Measurements from ENCODE around the gene C17orf114.

C17orf114 gene

DNA sequence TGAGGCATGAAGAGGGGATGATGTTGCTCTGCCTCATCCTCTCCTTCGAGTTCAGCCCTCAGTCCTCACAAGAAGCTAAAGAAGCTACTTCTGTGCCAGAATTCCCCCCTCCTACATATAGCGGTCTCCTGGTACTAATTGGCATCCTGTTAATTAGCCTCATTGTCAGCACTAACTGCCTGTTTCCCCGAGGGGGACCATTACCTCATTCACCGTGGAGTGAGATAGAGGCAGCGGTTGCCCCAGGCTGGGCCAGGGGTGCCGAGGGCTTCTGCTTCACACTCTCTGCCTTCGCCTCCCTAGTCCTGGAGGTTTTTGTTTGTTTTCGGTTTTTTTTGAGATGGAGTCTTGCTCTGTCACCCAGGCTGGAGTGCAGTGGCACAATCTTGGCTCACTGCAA is 25.3 kb upstream of the C17orf114 start:
- H3K36me3 ChIP-seq (ENCODE audit: control insufficient read depth, insufficient read depth, low read length): peaks cover 3% of the 10 kb centered on the region
- 75 to 76% methylated on average over 8 of the region's 8 CpGs for WGBS, 2 experiments
- no peaks in the 10 kb centered on the region for H3K27me3 ChIP-seq (ENCODE audit: control insufficient read depth, insufficient read depth, low read length, poor library complexity, severe bottlenecking)
- H3K27ac ChIP-seq (ENCODE audit: insufficient read depth, low read depth, low read length, poor library complexity, severe bottlenecking): no peak overlapping the region
- H3K4me1 ChIP-seq (ENCODE audit: control insufficient read depth, insufficient read depth, low read length): no peaks in the 10 kb centered on the region
- no peaks in the 10 kb centered on the region for H3K9me3 ChIP-seq (ENCODE audit: control insufficient read depth, low read length)
- H3K4me3 ChIP-seq (ENCODE audit: insufficient read depth, low read depth, low read length): no peak overlapping the region

DNA sequence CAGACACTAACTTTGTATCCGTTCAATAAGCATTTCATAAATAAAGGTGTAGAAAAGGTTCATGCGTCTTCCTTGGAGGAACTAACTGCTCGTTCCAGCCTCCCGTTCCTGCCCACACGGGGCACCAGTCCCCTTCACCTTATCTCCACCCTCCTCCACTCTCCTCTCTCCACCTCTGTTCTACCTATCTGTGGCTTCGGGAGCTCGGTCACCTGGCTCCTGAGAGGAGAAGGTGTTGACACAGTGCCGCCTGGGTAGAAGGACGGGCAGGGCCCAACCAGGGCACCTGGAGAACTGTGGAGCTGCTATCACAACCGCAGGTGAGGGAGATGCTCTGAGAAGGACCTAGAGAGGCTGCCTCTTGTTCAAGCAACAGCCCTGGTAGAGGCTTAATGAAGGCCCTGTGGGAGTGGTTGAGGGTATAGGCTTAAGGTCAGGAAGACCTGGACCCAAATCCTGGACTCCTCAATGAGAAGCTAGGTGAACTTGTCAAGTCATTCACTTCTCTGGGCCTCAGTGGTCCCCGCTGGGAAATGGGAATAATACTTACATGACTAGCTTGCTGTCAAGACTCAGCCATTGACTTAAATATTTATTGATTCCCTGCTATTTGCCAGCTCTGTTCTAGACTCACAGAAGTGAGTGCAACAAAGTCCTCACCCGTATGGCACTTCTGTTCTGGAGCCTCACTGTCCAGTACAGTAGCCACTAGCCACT is 21.4 kb upstream of the C17orf114 start:
- no peaks in the 10 kb centered on the region for H3K4me1 ChIP-seq (ENCODE audit: control insufficient read depth, insufficient read depth, low read length)
- no peaks in the 10 kb centered on the region for H3K9me3 ChIP-seq (ENCODE audit: control insufficient read depth, low read length)
- peaks cover 9% of the 10 kb centered on the region for H3K36me3 ChIP-seq (ENCODE audit: control insufficient read depth, insufficient read depth, low read length)
- 90% methylated on average over 12 of the region's 12 CpGs for WGBS, 2 experiments
- H3K27me3 ChIP-seq (ENCODE audit: control insufficient read depth, insufficient read depth, low read length, poor library complexity, severe bottlenecking): no peaks in the 10 kb centered on the region
- no peak overlapping the region for H3K27ac ChIP-seq (ENCODE audit: insufficient read depth, low read depth, low read length, poor library complexity, severe bottlenecking)
- no peak overlapping the region for H3K4me3 ChIP-seq (ENCODE audit: insufficient read depth, low read depth, low read length)

DNA sequence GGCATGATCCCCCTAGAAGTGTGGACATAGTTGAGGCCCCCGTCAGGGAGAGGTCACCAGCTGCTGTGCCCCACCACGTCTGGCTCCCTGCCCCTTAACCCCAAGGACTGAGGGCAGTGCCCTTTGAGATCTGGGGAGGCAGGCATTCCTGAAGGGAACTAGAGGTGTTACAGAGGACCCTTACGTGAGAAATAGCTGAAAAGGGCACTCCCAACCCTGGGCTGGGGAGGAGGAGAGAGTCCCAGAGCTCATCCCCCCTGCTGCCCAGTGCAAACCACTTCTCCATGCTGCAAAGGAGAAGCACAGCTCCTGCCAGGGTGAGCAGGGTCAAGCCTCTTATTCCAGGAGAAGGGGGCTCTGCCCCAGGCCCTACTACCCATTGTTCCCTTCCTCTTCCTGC is 20.7 kb upstream of the C17orf114 start:
- 91% methylated on average over 3 of the region's 3 CpGs for WGBS, 2 experiments
- Histone ChIP-seq H3K36me3 (ENCODE audit: control insufficient read depth, insufficient read depth, low read length) (peaks cover 9% of the 10 kb centered on the region), H3K27ac (ENCODE audit: insufficient read depth, low read depth, low read length, poor library complexity, severe bottlenecking) (no peak overlapping the region), H3K27me3 (ENCODE audit: control insufficient read depth, insufficient read depth, low read length, poor library complexity, severe bottlenecking) (no peaks in the 10 kb centered on the region), H3K4me3 (ENCODE audit: insufficient read depth, low read depth, low read length) (no peak overlapping the region), H3K9me3 (ENCODE audit: control insufficient read depth, low read length) (no peaks in the 10 kb centered on the region), H3K4me1 (ENCODE audit: control insufficient read depth, insufficient read depth, low read length) (no peaks in the 10 kb centered on the region)

DNA sequence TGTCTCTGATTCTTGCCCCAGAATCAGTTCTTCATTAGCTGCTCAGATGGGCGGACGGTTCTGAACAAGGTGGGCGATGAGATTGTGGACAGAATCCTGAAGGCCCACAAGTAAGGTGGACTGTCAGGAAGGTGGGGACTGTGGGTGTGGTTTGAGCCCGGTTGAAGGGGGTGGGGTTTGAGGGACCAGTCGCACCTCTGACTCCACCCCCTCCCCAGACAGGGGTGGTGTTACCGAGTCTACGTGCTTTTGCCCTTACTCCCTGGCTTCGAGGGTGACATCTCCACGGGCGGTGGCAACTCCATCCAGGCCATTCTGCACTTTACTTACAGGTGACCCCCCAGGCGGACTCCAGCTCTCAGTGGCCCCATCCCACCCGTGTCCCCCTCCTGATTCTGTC is 16.1 kb upstream of the C17orf114 start:
- no peaks in the 10 kb centered on the region for H3K27me3 ChIP-seq (ENCODE audit: control insufficient read depth, insufficient read depth, low read length, poor library complexity, severe bottlenecking)
- WGBS, 2 experiments: 83 to 89% methylated on average over 12 of the region's 12 CpGs
- H3K4me3 ChIP-seq (ENCODE audit: insufficient read depth, low read depth, low read length): no peak overlapping the region
- H3K27ac ChIP-seq (ENCODE audit: insufficient read depth, low read depth, low read length, poor library complexity, severe bottlenecking): no peak overlapping the region
- no peaks in the 10 kb centered on the region for H3K4me1 ChIP-seq (ENCODE audit: control insufficient read depth, insufficient read depth, low read length)
- no peaks in the 10 kb centered on the region for H3K9me3 ChIP-seq (ENCODE audit: control insufficient read depth, low read length)
- peaks cover 9% of the 10 kb centered on the region for H3K36me3 ChIP-seq (ENCODE audit: control insufficient read depth, insufficient read depth, low read length)

DNA sequence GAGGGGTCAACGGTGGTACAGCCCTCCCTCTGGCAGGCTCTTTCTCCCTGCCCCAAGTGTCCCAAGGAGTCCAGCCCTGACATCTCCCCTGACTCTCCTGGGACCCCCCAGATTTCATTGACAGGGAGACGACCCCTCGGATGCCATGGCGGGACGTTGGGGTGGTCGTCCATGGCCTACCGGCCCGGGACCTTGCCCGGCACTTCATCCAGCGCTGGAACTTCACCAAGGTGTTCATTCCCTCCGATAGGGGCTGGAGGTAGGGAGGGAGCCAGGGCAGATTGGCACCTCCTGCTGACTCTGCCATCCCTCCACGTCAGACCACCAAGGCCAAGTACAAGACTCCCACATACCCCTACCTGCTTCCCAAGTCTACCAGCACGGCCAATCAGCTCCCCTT is 14.7 kb upstream of the C17orf114 start:
- peaks cover 6% of the 10 kb centered on the region for H3K36me3 ChIP-seq (ENCODE audit: control insufficient read depth, insufficient read depth, low read length)

DNA sequence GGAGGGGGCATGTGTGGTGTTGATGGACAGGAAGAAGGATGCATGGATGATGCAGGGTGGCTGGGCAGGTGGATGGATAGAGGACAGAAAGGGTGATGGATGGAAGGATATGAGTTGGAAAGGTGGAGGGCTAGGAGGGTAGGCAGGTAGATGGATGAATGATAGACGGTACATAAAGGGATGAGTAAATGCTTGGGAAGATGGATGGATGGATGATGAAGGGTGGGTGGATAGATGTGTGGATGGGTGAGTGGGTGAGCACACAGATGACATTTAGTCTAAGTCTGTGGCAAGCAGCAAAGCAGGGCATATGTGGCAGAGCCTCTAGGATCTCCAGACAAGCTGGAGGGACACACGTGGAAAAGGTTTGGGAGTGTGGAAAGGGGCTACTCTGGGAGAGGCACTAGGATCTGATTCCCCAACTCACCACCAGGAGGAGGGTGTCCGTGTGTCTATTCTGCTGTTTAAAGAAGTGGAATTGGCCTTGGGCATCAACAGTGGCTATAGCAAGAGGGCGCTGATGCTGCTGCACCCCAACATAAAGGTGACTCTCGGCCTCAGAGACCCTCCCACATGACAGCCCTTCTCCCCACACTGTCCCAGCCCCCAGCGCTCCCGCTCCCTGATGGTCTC is 13.0 kb upstream of the C17orf114 start:
- Histone ChIP-seq H3K27me3 (ENCODE audit: control insufficient read depth, insufficient read depth, low read length, poor library complexity, severe bottlenecking) (no peaks in the 10 kb centered on the region), H3K4me1 (ENCODE audit: control insufficient read depth, insufficient read depth, low read length) (no peaks in the 10 kb centered on the region), H3K9me3 (ENCODE audit: control insufficient read depth, low read length) (no peaks in the 10 kb centered on the region), H3K36me3 (ENCODE audit: control insufficient read depth, insufficient read depth, low read length) (peaks cover 6% of the 10 kb centered on the region), H3K4me3 (ENCODE audit: insufficient read depth, low read depth, low read length) (no peak overlapping the region), H3K27ac (ENCODE audit: insufficient read depth, low read depth, low read length, poor library complexity, severe bottlenecking) (no peak overlapping the region)
- 86 to 90% methylated on average over 7 of the region's 7 CpGs for WGBS, 2 experiments

More for the DNA sequence above, 14.7 kb upstream of the C17orf114 start:
- WGBS, 2 experiments: 93 to 94% methylated on average over 13 of the region's 13 CpGs
- Histone ChIP-seq H3K27me3 (ENCODE audit: control insufficient read depth, insufficient read depth, low read length, poor library complexity, severe bottlenecking) (no peaks in the 10 kb centered on the region), H3K4me3 (ENCODE audit: insufficient read depth, low read depth, low read length) (no peak overlapping the region), H3K9me3 (ENCODE audit: control insufficient read depth, low read length) (no peaks in the 10 kb centered on the region), H3K4me1 (ENCODE audit: control insufficient read depth, insufficient read depth, low read length) (no peaks in the 10 kb centered on the region), H3K27ac (ENCODE audit: insufficient read depth, low read depth, low read length, poor library complexity, severe bottlenecking) (no peak overlapping the region)

DNA sequence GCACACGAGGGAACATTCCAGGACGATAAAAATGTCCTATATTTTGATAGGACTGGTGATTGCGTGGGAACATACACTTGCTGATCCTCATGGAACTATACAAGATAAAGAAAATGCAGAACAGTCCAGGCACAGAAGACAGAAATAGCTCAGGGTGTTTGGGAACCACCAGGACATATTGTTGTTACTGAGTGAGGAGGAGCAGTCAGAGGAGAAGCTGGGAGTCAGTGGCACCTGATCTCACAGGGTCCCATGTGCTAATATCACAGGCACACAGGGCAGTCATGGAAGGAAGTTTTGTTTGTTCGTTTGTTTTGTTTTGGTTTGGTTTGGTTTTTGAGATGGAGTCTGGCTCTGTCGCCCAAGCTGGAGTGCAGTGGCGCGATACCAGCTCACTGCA is 10.6 kb upstream of the C17orf114 start:
- no peaks in the 10 kb centered on the region for H3K36me3 ChIP-seq (ENCODE audit: control insufficient read depth, insufficient read depth, low read length)
- 94 to 95% methylated on average over 7 of the region's 7 CpGs for WGBS, 2 experiments
- no peak overlapping the region for H3K27ac ChIP-seq (ENCODE audit: insufficient read depth, low read depth, low read length, poor library complexity, severe bottlenecking)
- H3K9me3 ChIP-seq (ENCODE audit: control insufficient read depth, low read length): no peaks in the 10 kb centered on the region
- no peak overlapping the region for H3K4me3 ChIP-seq (ENCODE audit: insufficient read depth, low read depth, low read length)
- no peaks in the 10 kb centered on the region for H3K27me3 ChIP-seq (ENCODE audit: control insufficient read depth, insufficient read depth, low read length, poor library complexity, severe bottlenecking)
- H3K4me1 ChIP-seq (ENCODE audit: control insufficient read depth, insufficient read depth, low read length): peaks cover 5% of the 10 kb centered on the region

DNA sequence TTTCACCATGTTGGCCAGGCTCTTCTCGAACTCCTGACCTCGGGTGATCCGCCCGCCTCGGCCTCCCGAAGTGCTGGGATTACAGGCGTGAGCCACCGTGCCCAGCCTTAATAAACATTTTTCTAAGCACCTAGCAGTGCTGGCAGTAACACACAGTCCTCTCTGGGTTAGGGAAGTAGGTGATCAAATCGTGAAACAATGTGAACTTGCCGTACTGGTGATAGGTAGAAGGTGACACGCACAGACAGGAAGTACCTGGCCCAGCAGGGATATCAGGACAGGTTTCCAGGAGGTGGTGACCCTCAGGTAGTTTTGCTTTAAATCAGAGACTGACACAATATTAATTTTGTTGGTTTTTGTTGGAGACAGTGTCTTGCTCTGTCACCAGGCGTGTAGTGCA is 9.3 kb upstream of the C17orf114 start:
- Histone ChIP-seq H3K4me1 (ENCODE audit: control insufficient read depth, insufficient read depth, low read length) (peaks cover 5% of the 10 kb centered on the region), H3K4me3 (ENCODE audit: insufficient read depth, low read depth, low read length) (no peak overlapping the region), H3K9me3 (ENCODE audit: control insufficient read depth, low read length) (no peaks in the 10 kb centered on the region), H3K36me3 (ENCODE audit: control insufficient read depth, insufficient read depth, low read length) (no peaks in the 10 kb centered on the region), H3K27me3 (ENCODE audit: control insufficient read depth, insufficient read depth, low read length, poor library complexity, severe bottlenecking) (no peaks in the 10 kb centered on the region), H3K27ac (ENCODE audit: insufficient read depth, low read depth, low read length, poor library complexity, severe bottlenecking) (no peak overlapping the region)
- WGBS, 2 experiments: 93 to 95% methylated on average over 12 of the region's 12 CpGs

DNA sequence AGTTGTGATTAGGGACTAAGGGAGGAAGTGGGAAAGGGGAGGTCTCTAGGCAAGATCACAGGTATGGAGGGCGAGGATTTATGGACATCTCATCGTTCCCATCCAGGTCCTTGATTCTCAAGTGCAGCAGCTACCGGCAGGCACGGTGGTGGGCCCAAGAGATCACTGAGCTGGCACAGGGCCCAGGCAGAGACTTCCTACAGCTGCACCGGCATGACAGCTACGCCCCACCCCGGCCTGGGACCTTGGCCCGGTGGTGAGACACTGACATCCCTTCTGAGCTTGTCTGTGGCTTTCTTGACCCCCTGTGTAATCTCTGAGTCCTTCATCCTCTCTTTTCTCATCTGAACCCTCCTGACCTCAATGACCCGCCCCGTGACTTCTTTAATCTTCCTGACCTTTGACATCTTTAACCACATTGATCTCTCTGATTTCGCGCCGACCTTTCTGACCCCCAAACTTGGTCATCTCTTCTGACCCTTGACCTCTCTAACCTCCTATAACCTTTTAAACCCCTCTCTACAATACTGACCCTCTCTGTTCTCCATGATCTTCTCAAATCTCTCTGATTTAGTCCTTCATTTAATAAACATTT is 8.7 kb upstream of the C17orf114 start:
- Histone ChIP-seq H3K4me3 (ENCODE audit: insufficient read depth, low read depth, low read length) (no peak overlapping the region), H3K27ac (ENCODE audit: insufficient read depth, low read depth, low read length, poor library complexity, severe bottlenecking) (no peak overlapping the region), H3K36me3 (ENCODE audit: control insufficient read depth, insufficient read depth, low read length) (no peaks in the 10 kb centered on the region), H3K4me1 (ENCODE audit: control insufficient read depth, insufficient read depth, low read length) (peaks cover 5% of the 10 kb centered on the region), H3K9me3 (ENCODE audit: control insufficient read depth, low read length) (no peaks in the 10 kb centered on the region), H3K27me3 (ENCODE audit: control insufficient read depth, insufficient read depth, low read length, poor library complexity, severe bottlenecking) (no peaks in the 10 kb centered on the region)
- 90 to 93% methylated on average over 13 of the region's 13 CpGs for WGBS, 2 experiments

DNA sequence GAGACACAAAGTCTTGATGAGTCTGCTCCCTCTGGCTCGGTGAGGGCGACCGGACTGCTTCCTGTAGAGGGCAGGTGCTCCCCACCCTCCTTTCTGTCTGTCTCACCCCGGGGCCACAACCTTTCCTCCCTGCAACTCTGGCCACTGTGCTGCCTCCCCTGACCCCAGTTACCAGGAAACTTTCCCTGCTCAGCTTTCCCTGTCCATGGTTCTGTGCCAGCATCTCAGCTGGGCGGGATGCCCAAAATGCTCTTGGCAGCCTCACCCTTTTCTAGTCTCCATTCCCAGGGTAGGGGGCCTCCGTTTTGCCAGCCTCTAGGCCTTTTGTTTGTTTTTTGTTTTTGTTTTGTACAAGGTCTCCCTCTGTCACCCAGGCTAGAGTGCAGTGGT is 6.2 kb upstream of the C17orf114 start:
- WGBS, 2 experiments: 89 to 91% methylated on average over 6 of the region's 6 CpGs
- no peaks in the 10 kb centered on the region for H3K9me3 ChIP-seq (ENCODE audit: control insufficient read depth, low read length)
- no peak overlapping the region for H3K4me3 ChIP-seq (ENCODE audit: insufficient read depth, low read depth, low read length)

More for the DNA sequence above, 6.2 kb upstream of the C17orf114 start:
- no peak overlapping the region for H3K27ac ChIP-seq (ENCODE audit: insufficient read depth, low read depth, low read length, poor library complexity, severe bottlenecking)
- H3K27me3 ChIP-seq (ENCODE audit: control insufficient read depth, insufficient read depth, low read length, poor library complexity, severe bottlenecking): no peaks in the 10 kb centered on the region
- peaks cover 5% of the 10 kb centered on the region for H3K4me1 ChIP-seq (ENCODE audit: control insufficient read depth, insufficient read depth, low read length)
- no peaks in the 10 kb centered on the region for H3K36me3 ChIP-seq (ENCODE audit: control insufficient read depth, insufficient read depth, low read length)
